ENCODE data around the gene AGPAT3.

- TF ChIP-seq POLR2A (IDR thresholded peaks at IDR 0.05; ENCODE audit: low read length) (no peak), GATA1 (IDR thresholded peaks at IDR 0.05; ENCODE audit: low read depth, low read length) (no peak)
Measured at GRCh38 chr21:43949499-43950208, 84.6 kb downstream of the AGPAT3 start.
